ENCODE measurements around the gene SPPL3. TPM values are rescaled to one million over a fixed set of nuclear protein-coding genes. Genes with fewer than 3 reads are reported as not detected.

SPPL3 gene
- total RNA-seq, 1 experiment from 2014 or later, result 39.7 TPM

DNA sequence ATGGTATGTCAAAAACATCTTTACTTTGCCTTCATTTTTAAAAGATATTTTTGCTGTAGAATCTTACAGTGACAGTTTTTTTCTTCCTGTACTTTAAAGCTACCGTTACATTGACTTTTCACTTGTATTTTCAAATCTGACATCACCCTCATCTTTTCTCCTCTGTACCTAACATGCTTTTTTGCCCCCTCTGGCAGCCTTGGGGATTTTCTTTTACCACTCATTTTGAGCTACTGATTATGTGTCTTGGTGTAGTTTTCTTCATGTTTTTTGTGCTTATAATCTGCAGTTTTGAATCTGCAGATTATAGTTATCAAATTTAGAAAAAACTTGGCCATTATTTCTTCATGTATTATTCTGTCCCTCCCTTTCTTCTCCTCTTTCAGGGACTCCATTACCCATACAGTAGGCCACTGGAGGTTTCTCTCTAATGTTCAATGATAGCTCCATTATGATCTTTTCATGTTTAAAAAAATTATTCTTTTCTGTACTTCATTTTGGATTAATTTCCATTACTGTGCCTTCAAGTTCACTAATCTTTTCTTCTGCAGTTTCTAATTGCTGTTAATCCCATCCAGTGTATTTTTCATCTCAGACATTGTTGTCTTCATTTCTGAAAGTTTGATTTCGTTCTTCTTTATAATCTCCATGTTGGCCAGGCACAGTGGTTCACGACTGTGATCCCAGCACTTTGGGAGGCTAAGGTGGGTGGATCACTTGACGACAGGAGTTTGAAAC is 108.5 kb downstream of the SPPL3 start:
- Histone ChIP-seq H3K4me1 (ENCODE audit: control insufficient read depth in 1 of 2, insufficient read depth in 2 of 2, low read length in 2 of 2) (peaks cover 0 to 4% of the 10 kb centered on the region in 2 experiments; a peak in 1 of 4 replicates), H3K9me3 (ENCODE audit: control insufficient read depth in 1 of 2, insufficient read depth in 1 of 2, low read depth in 1 of 2, low read length in 2 of 2) (peaks cover 0 to 15% of the 10 kb centered on the region in 2 experiments; a peak in 1 of 4 replicates), H3K9me2 (ENCODE audit: insufficient read depth) (no peaks in the 10 kb centered on the region), H3K79me2 (ENCODE audit: insufficient read depth, low read length) (peaks cover 4% of the 10 kb centered on the region; the same call in 1 of the 2 replicates), H3K4me3 (replicated peaks in 1 of 2; ENCODE audit: low read depth in 1 of 2, low read length in 2 of 2) (no peak overlapping the region), H3K9ac (ENCODE audit: low read length) (no peak overlapping the region), H4K20me1 (ENCODE audit: insufficient read depth) (no peaks in the 10 kb centered on the region), H3K27ac (ENCODE audit: low read depth, low read length) (no peak overlapping the region), H2AFZ (ENCODE audit: low read depth, low read length, poor library complexity, severe bottlenecking) (no peak overlapping the region), H3K27me3 (ENCODE audit: insufficient read depth, low read length) (no peaks in the 10 kb centered on the region), H3K4me2 (ENCODE audit: low read length) (no peak overlapping the region), H3K36me3 (ENCODE audit: control insufficient read depth in 1 of 2, insufficient read depth in 2 of 2, low read length in 2 of 2) (no peaks in the 10 kb centered on the region; a peak in 1 of 4 replicates)
- intact Hi-C loops (cut with micrococcal nuclease), result no loop called here
- RAD21 ChIA-PET (ENCODE audit: low non-redundant PET in 1 of 2, low total read pairs in 2 of 2, uncharacterized antibody in 2 of 2, unreplicated experiment in 2 of 2), result no interaction called here
- no peak for TF ChIP-seq ZFX (IDR thresholded peaks at IDR 0.05)
- TF ChIP-seq EGR1 (IDR thresholded peaks at IDR 0.05; ENCODE audit: low read depth), result no peak
- TF ChIP-seq CBX3 (IDR thresholded peaks at IDR 0.05; ENCODE audit: low read depth), result 0 out of 2 replicates have a peak, but pooled peaks have one; percentile 54
- no peak for TF ChIP-seq SP1 (IDR thresholded peaks at IDR 0.05; ENCODE audit: low read depth)
- no peak for TF ChIP-seq POLR2A (IDR thresholded peaks at IDR 0.05; ENCODE audit: borderline replicate concordance, extremely low read depth, insufficient read depth, insufficient read length)
- TF ChIP-seq, protein P1, sequence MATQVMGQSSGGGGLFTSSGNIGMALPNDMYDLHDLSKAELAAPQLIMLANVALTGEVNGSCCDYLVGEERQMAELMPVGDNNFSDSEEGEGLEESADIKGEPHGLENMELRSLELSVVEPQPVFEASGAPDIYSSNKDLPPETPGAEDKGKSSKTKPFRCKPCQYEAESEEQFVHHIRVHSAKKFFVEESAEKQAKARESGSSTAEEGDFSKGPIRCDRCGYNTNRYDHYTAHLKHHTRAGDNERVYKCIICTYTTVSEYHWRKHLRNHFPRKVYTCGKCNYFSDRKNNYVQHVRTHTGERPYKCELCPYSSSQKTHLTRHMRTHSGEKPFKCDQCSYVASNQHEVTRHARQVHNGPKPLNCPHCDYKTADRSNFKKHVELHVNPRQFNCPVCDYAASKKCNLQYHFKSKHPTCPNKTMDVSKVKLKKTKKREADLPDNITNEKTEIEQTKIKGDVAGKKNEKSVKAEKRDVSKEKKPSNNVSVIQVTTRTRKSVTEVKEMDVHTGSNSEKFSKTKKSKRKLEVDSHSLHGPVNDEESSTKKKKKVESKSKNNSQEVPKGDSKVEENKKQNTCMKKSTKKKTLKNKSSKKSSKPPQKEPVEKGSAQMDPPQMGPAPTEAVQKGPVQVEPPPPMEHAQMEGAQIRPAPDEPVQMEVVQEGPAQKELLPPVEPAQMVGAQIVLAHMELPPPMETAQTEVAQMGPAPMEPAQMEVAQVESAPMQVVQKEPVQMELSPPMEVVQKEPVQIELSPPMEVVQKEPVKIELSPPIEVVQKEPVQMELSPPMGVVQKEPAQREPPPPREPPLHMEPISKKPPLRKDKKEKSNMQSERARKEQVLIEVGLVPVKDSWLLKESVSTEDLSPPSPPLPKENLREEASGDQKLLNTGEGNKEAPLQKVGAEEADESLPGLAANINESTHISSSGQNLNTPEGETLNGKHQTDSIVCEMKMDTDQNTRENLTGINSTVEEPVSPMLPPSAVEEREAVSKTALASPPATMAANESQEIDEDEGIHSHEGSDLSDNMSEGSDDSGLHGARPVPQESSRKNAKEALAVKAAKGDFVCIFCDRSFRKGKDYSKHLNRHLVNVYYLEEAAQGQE (IDR thresholded peaks at IDR 0.05; ENCODE audit: low read depth), result no peak
- no TSS peak for BruUV-seq (replicated peaks)
- DNase-seq (ENCODE audit: low read depth, low spot score) (no peak), ATAC-seq (no peak)
- CTCF ChIA-PET, result no interaction called here
- POLR2A ChIA-PET, result no interaction called here

Measured in HCT116 (cell line).